ENCODE measurements around the gene TMEM14B.
"Not testable (repeated sequence)": the region's sequence is repeated elsewhere in the genome, so short reads cannot be mapped to it uniquely, and the experiment has no call there.

TMEM14B gene

DNA sequence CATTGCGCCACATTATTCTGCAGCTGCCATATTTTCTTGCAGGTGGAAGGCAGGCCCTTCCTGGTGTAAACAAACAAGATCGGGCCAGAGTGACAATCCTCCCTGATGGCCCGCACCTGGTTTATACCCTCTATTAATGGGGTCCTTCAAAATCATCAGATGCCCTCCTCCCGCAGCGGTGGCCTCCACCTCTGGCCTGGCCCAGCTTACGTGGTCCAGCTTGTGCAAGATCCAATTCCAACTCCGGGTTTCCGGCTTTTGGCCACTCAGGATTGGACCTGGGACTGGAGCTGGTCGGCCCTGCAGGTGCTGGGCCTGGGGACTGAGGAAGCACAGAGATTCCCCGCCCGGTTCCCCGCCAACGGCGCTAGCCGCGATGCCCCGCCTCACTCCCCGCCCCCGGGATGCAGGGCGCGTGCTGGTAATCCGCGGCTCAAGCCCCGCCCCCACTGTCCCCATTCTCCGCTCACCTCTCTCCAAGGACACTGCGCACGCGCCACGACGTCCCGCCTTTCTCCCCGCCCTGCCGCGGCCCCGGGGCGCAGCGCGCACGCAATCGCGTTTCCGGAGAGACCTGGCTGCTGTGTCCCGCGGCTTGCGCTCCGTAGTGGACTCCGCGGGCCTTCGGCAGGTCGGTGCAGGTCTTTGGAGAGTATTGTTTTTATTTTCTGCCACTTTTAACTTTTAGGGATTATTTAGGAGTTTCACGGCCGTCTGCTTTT, at the start of gene TMEM14B:
TMEM14B (plus strand) TSS at position 555 of the 722 bp plus-strand sequence. CDS start 1,441 bp downstream, outside the sequence.
- H3K4me3 ChIP-seq (ENCODE audit: low read depth, low read length), result peak within 1 kb of the TSS; percentile 98
- peak; percentile 98 for DNase-seq (ENCODE audit: low read depth)
- TF ChIP-seq, protein P1, sequence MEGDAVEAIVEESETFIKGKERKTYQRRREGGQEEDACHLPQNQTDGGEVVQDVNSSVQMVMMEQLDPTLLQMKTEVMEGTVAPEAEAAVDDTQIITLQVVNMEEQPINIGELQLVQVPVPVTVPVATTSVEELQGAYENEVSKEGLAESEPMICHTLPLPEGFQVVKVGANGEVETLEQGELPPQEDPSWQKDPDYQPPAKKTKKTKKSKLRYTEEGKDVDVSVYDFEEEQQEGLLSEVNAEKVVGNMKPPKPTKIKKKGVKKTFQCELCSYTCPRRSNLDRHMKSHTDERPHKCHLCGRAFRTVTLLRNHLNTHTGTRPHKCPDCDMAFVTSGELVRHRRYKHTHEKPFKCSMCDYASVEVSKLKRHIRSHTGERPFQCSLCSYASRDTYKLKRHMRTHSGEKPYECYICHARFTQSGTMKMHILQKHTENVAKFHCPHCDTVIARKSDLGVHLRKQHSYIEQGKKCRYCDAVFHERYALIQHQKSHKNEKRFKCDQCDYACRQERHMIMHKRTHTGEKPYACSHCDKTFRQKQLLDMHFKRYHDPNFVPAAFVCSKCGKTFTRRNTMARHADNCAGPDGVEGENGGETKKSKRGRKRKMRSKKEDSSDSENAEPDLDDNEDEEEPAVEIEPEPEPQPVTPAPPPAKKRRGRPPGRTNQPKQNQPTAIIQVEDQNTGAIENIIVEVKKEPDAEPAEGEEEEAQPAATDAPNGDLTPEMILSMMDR (IDR thresholded peaks at IDR 0.05; ENCODE audit: insufficient read depth, low read depth, low read length, missing control alignments), result no peak

DNA sequence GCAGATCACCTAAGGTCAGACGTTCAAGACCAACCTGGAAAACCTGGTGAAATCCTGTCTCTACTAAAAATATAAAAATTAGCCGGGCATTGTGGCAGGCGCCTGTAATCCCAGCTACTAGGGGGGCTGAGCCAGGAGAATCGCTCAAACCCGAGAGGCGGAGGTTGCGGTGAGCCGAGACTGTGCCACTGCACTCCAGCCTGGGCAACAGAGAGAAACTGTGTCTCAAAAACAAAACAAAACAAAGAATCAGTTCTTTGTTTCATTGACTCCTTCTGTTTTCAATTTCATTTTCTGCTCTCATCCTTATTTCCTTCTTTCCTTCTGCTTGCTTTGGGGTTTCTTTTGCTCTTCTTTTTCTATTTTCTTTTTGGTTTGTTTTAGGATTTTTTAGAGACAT, 33.6 kb upstream of the TMEM14B start:
- TF ChIP-seq, protein P1 (IDR thresholded peaks at IDR 0.05; ENCODE audit: insufficient read depth, low read depth, low read length, missing control alignments), result no peak
- no peak for DNase-seq (ENCODE audit: low read depth)
- no peak overlapping the region for H3K4me3 ChIP-seq (ENCODE audit: low read depth, low read length)

DNA sequence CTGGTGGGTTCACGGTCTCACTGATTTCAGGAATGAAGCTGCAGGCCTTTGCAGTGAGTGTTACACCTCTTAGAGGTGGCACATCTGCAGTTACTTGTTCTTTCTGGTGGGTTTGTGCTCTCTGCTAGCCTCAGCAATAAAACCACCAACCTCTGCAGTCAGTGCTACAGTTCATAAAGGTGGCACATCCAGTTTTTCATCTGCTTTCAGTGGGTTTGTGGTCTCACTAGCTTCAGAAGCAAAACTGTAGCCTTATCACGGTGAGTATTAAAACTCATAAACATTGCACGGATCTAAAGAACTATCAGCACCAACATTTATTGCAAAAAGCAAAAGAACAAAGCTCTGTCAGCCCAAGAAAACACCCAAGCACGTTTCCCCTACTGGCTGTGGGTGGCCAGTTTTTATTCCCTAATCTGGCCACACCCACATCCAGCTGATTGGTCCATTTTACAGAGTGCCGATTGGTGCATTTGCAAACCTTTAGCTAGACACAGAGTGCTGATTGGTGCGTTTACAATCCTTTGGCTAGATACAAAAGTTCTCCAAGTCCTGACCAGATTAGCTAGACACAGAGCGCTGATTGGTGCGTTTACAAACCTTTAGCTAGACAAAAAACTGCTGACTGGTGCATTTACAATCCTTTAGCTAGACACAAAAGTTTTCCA, 28.2 kb upstream of the TMEM14B start:
- no peak for DNase-seq (ENCODE audit: low read depth)
- no peak overlapping the region for H3K4me3 ChIP-seq (ENCODE audit: low read depth, low read length)
- TF ChIP-seq, protein P1 (IDR thresholded peaks at IDR 0.05; ENCODE audit: insufficient read depth, low read depth, low read length, missing control alignments), result no peak

DNA sequence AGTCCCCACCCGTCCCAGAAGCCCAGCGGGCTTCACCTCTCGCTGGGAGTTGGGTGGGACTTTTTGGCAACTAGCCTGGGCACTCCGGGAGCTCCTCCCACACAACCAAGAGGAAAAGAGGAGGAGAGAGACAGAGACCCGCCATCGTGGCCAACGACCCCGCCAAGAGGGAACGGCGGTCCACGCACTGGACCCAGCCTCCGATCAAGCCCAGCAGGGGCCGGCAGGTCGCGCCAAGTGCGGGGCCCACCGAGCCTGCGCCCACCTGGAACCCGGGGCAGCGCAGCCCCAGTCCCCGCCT, 27.7 kb upstream of the TMEM14B start:
- no peak for DNase-seq (ENCODE audit: low read depth)
- no peak overlapping the region for H3K4me3 ChIP-seq (ENCODE audit: low read depth, low read length)
- TF ChIP-seq, protein P1 (IDR thresholded peaks at IDR 0.05; ENCODE audit: insufficient read depth, low read depth, low read length, missing control alignments), result no peak

DNA sequence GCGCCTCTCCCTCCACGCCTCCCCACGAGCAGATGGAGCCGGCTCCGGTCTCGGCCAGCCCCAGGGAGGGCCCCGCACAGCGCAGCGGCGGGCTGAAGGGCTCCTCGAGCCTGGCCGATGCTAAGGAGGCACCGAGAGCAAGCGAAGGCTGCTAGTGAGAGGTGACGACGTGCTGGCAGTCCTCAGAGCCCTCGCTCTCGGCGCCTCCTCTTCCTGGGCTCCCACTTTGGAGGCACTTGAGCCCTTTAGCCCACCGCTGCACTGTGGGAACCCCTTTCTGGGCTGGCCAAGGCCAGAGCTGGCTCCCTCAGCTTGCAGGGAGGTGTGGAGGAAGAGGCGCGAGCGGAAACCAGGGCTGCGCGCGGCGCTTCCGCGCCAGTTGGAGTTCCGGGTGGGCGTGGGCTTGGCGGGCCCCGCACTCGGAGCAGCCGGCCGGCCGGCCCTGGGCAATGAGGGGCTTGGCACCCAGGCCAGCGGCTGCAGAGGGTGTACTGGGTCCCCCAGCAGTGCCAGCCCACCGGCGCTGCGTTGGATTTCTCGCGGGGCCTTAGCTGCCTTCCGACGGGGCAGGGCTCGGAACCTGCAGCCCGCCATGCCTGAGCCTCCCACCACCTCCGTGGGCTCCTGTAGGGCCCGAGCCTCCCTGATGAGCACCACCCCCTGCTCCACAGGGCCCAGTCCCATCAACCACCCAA, 27.2 kb upstream of the TMEM14B start:
- H3K4me3 ChIP-seq (ENCODE audit: low read depth, low read length), result no peak overlapping the region
- no peak for DNase-seq (ENCODE audit: low read depth)

DNA sequence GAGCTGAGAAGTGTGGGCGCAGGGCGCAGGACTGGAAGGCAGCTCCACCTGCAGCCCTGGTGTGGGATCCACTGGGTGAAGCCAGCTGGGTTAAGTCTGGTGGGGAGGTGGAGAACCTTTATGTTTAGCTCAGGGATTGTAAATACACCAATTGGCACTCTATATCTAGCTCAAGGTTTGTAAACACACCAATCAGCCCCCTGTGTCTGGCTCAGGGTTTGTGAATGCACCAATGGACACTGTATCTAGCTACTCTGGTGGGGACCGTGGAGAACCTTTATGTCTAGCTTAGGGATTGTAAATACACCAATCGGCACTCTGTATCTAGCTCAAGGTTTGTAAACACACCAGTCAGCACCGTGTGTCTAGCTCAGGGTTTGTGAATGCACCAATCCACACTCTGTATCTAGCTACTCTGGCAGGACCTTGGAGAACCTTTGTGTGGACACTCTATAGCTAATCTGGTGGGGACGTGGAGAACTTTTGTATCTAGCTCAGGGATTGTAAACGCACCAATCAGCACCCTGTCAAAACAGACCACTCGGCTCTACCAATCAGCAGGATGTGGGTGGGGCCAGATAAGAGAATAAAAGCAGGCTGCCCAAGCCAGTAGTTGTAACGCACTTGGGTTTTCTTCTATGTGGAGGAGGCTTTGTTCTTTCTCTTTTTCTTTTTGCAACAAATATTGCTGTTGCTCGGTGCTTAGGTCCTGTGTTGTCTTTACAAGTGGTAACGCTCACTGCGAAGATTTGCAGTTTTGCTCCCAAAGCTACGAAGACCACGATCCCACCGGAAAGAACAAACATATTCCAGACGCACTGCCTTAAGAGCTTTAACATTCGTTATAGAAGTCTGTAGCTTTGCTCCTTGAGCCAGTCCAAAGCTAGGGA, 26.4 kb upstream of the TMEM14B start:
- not testable (repeated sequence) for DNase-seq (ENCODE audit: low read depth)

More for the DNA sequence above, 27.2 kb upstream of the TMEM14B start:
- TF ChIP-seq, protein P1 (IDR thresholded peaks at IDR 0.05; ENCODE audit: insufficient read depth, low read depth, low read length, missing control alignments), result no peak

More for the DNA sequence above, 26.4 kb upstream of the TMEM14B start:
- not testable (repeated sequence) for H3K4me3 ChIP-seq (ENCODE audit: low read depth, low read length)
